ENCODE data around the gene ERC1. TPM values are rescaled to one million over a fixed set of nuclear protein-coding genes. Genes with fewer than 3 reads are reported as not detected.

The ERC1 gene
- total and polyA plus RNA-seq, 2 donors (not counting 3 experiments of a cell fraction or from before 2014, with no cell fraction given), result 11.7 to 66.1 TPM

GRCh38 chr12:1360441-1361210, 369.6 kb downstream of the ERC1 start:
- POLR2A ChIA-PET, result no interaction called here
- Histone ChIP-seq H4K20me1 (replicated peaks; ENCODE audit: control insufficient read depth, extremely low read depth, insufficient read depth, low read length) (no peaks in the 10 kb centered on the region), H3K9me1 (replicated peaks; ENCODE audit: control insufficient read depth, extremely low read depth, insufficient read depth, low read length) (peaks cover 2% of the 10 kb centered on the region), H3K27ac (ENCODE audit: insufficient read depth, low read depth, low read length) (no peak overlapping the region), H3K27me3 (ENCODE audit: control insufficient read depth in 2 of 2, insufficient read depth in 2 of 2, low read length in 2 of 2) (no peaks in the 10 kb centered on the region), H3K9ac (replicated peaks; ENCODE audit: extremely low read depth, insufficient read depth, low read length) (no peak overlapping the region), H3K79me2 (ENCODE audit: control insufficient read depth, insufficient read depth, low read length) (no peaks in the 10 kb centered on the region), H3K4me3 (replicated peaks in 1 of 3; ENCODE audit: insufficient read depth in 1 of 3, low read depth in 1 of 3, low read length in 3 of 3) (no peak overlapping the region), H3K9me3 (replicated peaks; ENCODE audit: control insufficient read depth, insufficient read depth, low read length) (no peaks in the 10 kb centered on the region), H3K4me2 (ENCODE audit: insufficient read depth, low read length) (no peak overlapping the region), H3K4me1 (ENCODE audit: control insufficient read depth, extremely low read depth, insufficient read depth, low read length) (peaks cover 3% of the 10 kb centered on the region), H3K36me3 (ENCODE audit: control insufficient read depth in 2 of 2, extremely low read depth in 1 of 2, insufficient read depth in 2 of 2, low read length in 2 of 2) (no peaks in the 10 kb centered on the region), H2AFZ (ENCODE audit: low read depth, low read length) (no peak overlapping the region)
- no TSS peak for BruUV-seq (replicated peaks)
- intact Hi-C loops (cut with micrococcal nuclease) (no loop called here), dilution Hi-C loops (cut with MboI; ENCODE audit: extremely low pct_ligation_motif_present, low sequenced_read_pairs) (no loop called here)
- FAIRE-seq (no peak), DNase-seq (ENCODE audit: low read depth, low spot score) (no peak)
- no peak for TF ChIP-seq POLR2AphosphoS5 (IDR thresholded peaks at IDR 0.05; ENCODE audit: insufficient read depth, low read depth, low read length)
- TF ChIP-seq CTCF (IDR thresholded peaks at IDR 0.05; ENCODE audit: extremely low read depth in 1 of 2, insufficient read depth in 1 of 2, low read depth in 1 of 2, low read length in 2 of 2), result no peak
- no peak for TF ChIP-seq JUN (IDR thresholded peaks at IDR 0.05; ENCODE audit: borderline replicate concordance, insufficient read depth, insufficient read length, low read depth)
- no peak for TF ChIP-seq EZH2 (IDR thresholded peaks at IDR 0.05; ENCODE audit: borderline replicate concordance, low read depth, low read length, severe bottlenecking)
- TF ChIP-seq MAX (IDR thresholded peaks at IDR 0.05; ENCODE audit: insufficient read depth, insufficient read length), result no peak
- no peak for TF ChIP-seq POLR2A (IDR thresholded peaks at IDR 0.05; ENCODE audit: low read depth, low read length)
- no peak for TF ChIP-seq GATA2 (IDR thresholded peaks at IDR 0.05; ENCODE audit: insufficient read depth, insufficient read length, low read depth, low read length)
- no peak for TF ChIP-seq MYC (IDR thresholded peaks at IDR 0.05; ENCODE audit: low read depth, low read length)
- no peak for TF ChIP-seq FOS (IDR thresholded peaks at IDR 0.05; ENCODE audit: borderline replicate concordance, insufficient read depth, low read length)
- CTCF ChIA-PET, result interaction anchor here (1.5 to 1.6 kb wide), 3 partner anchors 8 to 243 kb away, joined by 4 to 7 read pairs (median 4); no protein-coding TSS in a partner anchor
